Fibroblast of skin of abdomen (primary cell): Measurements from ENCODE around the gene SLC35F1.

Source experiments
- DNase-seq: peaks from one replicate; pipeline ENCODE4 v3.0.0-alpha.2; 2013

SLC35F1 gene

GRCh38 chr6:118318648-118319047, 411.6 kb downstream of the SLC35F1 start:
- DNase-seq, result no peak

GRCh38 chr6:118319416-118319815, 412.4 kb downstream of the SLC35F1 start:
- no peak for DNase-seq

GRCh38 chr6:118319894-118320649, 413.0 kb downstream of the SLC35F1 start:
- DNase-seq, result no peak

GRCh38 chr6:118320652-118321051, 413.6 kb downstream of the SLC35F1 start:
- DNase-seq, result no peak

- no peak for DNase-seq
These were observed 417.1 kb downstream of the SLC35F1 start for GRCh38 chr6:118324116-118324515.

GRCh38 chr6:118325220-118325860, 418.3 kb downstream of the SLC35F1 start:
- no peak for DNase-seq

- no peak for DNase-seq
These were observed 419.6 kb downstream of the SLC35F1 start for GRCh38 chr6:118326712-118327111.

GRCh38 chr6:118327237-118327636, 420.2 kb downstream of the SLC35F1 start:
- DNase-seq, result no peak

GRCh38 chr6:118333772-118334171, 426.7 kb downstream of the SLC35F1 start:
- no peak for DNase-seq

- DNase-seq, result no peak
These were observed 427.6 kb downstream of the SLC35F1 start for GRCh38 chr6:118334634-118335033.

- no peak for DNase-seq
These were observed 428.3 kb downstream of the SLC35F1 start for GRCh38 chr6:118335325-118335816.

GRCh38 chr6:118344014-118344670, 437.1 kb downstream of the SLC35F1 start:
- no peak for DNase-seq

- DNase-seq, result peak; percentile 5
These were observed 443.9 kb downstream of the SLC35F1 start for GRCh38 chr6:118350881-118351430.

GRCh38 chr6:118353564-118353963, 446.5 kb downstream of the SLC35F1 start:
- no peak for DNase-seq

- DNase-seq, result no peak
These were observed 447.6 kb downstream of the SLC35F1 start for GRCh38 chr6:118354641-118355040.

- DNase-seq, result peak; percentile 22
These were observed 449.0 kb downstream of the SLC35F1 start for GRCh38 chr6:118356054-118356453.

- DNase-seq, result no peak
These were observed 449.6 kb downstream of the SLC35F1 start for GRCh38 chr6:118356686-118357085.
